NCI-H446 (cell line): Measurements from ENCODE around the gene B3GNT2.
"Not testable (repeated sequence)": the region's sequence is repeated elsewhere in the genome, so short reads cannot be mapped to it uniquely, and the experiment has no call there.

Experiments used
- DNase-seq, 2 experiments: peaks; one replicate each; lab custom pipeline; 2025; lab: John Stamatoyannopoulos, UW

B3GNT2 gene

DNA sequence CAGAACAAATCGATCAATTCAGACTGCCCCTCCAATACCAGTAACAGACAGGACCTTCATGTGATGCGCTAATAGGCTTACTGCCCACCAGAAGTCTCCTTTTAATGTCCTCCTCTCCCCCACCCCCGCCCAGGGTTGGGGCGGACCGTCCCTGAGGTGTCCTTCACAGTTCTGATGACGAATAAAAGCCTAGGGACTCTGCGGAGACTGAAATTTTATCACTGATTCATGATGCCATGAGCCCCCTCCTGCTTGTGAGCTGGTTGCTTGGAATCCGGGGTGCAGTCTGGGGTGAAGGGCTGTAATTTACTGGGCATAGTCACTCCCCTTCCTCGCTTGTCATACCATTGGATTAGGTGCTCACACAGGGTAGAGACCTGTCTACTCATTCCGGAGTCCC lies 42.3 kb downstream of the B3GNT2 start:
- no peak for DNase-seq

DNA sequence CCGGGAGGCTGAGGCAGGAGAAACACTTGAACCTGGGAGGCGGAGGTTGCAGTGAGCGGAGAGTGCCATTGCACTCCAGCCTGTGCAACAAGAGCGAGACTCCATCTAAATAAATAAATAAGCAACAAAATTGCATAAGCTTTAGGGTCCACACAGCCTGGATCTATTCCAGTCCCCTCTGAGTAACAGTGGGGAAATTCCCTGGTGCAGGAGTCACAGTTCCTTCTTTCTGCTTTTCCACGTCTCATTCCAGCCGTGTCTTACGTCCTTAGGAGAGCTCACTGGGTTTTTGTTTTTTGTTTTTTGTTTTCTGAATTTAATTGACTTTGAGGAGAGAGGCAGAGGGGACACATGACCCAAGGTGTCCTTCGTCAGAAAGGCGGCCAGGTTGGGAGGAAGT lies 44.6 kb downstream of the B3GNT2 start:
- DNase-seq: no peak

DNA sequence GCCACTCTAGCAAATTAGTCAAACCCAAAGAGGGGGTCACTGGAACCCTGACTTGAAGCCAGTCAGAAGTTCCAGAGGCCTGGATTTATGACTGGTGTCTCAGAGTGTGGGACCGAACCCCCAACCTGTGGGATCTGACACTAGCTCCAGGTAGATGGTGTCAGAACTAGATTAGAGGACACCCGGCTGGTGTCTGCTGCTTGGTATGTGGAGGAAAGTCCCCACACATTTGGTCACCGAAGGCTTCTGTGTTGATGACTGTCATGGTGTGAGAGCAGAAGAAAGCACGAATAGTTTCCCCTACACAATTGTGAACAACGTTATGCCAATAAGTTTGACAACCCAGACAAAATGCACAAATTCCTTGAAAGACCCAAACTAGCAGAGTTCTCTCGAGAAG lies 48.1 kb downstream of the B3GNT2 start:
- no peak for DNase-seq

DNA sequence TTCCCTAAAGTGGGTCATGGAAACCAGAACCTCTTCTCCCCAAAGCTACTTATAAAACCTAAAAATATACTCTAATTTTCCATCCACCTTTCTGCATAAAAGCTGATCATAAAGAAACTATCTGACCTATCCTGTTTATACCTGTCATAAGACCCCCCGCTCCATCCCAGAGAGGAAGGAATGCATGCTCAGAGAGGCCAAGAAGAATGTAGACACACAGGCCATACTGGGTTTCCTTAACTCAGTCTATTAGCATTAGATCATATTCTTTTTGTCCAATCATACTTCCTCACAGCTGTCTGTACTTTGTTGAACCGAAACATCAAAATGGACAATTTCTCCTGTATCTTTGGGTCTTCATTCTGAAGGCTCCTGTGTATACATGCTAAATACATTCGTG lies 52.3 kb downstream of the B3GNT2 start:
- DNase-seq: no peak

DNA sequence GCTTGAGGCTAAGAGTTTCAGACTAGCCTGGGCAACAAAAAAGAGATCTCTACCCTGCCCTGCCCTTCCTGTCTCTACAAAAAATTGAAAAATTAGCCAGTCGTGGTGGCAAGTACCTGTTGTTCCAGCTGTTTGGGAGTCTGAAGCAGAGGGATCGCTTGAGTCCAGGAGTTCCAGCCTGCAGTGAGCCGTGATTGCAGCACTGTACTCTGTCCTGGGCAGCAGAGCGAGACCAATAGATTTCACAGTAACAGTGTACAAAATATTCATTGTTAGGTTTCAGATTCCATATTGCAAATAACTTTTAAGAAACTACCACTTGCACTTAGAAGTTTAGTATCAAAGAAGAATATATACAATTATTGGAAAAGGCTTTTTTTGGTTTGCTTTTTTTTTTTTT lies 54.3 kb downstream of the B3GNT2 start:
- DNase-seq: no peak

DNA sequence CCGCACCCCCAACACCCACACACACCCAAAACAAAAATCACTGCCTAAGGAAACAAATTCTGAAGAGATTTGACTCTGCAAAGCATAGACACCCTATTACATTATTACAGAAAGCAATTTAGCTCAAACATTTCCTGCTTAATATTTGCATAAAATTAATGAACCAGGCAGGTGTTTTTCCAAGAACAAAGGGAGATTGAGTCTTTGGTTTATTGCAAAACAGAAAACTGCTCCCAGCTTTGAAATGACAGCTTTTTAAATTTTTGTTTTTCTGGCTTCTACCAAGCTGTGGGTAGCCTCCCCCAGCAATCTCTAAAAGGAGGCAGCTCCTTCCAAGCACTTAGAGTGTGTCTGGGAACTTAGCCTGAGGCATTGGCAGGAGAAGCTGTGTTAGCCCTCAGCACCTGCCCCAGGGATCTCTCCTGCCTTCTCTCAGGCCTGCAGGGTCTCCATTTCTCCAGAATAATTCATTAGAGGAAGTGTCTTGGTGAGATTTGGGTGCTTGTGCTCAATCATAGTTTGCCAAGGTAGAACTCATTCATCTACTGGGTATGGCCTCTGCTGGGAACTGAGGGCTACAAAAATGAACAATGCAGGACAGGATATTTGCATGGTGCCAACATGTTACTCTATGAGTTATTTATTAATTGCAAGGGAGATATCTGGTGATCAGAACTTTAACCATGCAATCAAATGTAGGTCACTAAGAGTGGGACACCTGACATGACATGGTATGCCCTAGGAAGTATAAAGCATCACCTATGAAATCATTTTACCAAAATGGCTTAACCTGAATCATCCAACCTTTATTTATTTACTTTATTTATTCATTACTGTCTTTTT lies 58.7 kb downstream of the B3GNT2 start:
- DNase-seq: no peak

DNA sequence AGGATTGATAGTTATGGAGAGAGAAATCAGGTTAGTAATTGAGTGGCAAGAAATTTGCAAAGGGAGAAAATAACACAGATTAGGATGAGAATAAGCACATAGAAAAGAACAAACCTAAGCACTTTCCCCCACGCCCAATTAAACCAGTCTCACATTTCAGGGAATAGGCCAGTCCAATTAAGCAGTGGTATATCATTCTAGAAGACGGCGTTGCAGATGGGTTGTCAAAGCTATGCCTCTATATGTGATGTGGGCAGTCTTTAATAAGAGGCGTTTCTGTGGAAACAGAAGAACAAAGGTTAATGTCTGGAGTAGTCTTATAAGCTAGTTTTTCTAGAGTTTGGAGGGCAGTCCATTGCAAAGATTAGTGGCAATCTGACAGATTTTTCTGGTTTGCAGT lies 61.6 kb downstream of the B3GNT2 start:
- DNase-seq: no peak

DNA sequence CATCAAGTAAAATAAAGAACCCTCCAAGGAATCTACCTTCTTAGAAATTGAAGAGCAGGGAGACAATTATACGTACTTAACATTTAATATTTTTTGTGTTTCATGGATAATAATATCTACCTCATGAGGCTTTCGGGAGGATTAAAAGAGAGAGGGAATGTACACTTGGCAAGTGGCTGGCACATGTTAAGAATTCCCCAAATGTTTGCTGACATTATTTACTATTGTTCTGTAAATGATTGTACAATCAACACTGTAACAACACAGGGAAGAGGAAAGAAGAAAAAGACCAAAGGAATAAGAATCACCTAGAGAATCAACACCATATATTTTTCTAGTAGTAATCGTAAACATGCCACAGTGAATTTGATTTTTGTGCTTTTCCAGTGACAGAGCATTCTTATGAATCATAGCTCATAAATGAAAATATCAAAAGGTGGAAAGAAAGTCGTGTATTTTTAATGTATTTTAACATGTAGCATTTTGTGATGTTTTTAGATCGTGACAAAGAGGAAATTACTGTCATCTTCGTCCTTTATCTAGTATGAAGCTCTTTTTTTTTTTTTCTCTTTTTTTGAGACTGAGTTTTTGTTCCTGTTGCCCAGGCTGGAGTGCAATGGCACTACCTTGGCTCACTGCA lies 67.3 kb downstream of the B3GNT2 start:
- DNase-seq: no peak

DNA sequence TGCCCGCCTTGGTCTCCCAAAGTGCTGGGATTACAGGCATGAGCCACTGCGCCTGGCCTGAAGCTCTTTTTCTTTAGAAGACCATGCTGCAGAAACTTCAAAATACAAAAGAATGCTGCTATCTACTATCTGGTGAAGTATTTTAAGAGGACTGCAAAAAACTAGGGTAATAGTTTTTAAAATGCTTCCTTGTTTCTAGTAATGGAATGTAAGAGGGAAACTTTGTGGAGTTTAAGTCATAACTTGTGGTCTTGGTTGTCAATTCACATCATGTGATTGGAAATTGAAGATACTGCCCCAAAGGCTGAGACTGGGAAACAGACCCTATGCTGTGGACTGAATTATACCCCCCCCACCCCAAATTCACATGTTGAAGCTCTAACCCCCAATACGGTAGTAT lies 68.3 kb downstream of the B3GNT2 start:
- DNase-seq: no peak

DNA sequence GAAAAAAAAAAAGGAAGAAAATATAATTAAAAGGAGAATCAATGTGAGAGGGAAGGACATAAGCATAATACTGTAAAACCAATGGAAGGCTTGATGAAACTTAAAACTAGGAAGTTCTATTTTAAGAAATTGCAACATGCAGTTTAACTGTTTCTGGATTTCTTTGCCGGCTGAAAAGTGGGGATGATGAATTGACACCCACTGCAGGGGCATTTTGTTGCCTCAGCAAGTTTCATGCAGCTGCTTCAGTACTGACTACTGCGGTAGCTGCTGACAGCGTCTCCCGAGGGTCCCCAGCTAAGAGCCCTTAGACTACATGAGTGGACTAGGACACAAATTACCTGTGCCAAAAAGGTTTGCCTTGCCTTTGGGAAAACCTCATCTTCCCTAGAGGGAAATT lies 69.2 kb downstream of the B3GNT2 start:
- no peak for DNase-seq

DNA sequence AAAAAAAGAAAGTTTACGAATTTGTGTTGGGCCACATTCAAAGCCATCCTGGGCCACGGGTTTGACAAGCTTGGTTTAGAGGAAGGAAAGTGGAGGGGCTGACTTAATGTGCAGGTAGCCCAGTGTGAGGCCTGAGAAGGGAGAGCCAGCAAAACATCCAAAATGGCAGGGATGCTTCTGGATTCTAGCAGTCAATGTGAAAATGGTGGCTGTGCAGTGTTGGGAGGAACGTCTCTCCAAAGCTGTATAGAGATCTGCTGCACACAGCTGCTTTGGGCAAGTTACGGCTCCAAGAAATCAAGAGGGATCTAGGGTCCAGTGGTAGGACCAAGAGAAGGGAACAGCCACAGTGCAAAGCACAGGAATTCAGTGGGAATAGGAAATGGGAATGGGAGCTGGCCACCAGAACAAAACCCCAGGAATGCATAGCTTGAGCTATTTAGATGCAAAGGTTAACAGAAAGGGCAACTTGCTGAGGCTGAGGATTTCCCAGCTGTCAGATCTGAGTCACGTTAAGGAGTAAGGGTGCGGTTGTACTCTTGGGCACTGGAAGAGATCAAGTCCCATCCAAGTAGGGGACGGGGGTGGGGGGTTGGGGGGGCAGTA lies 70.6 kb downstream of the B3GNT2 start:
- DNase-seq: no peak

DNA sequence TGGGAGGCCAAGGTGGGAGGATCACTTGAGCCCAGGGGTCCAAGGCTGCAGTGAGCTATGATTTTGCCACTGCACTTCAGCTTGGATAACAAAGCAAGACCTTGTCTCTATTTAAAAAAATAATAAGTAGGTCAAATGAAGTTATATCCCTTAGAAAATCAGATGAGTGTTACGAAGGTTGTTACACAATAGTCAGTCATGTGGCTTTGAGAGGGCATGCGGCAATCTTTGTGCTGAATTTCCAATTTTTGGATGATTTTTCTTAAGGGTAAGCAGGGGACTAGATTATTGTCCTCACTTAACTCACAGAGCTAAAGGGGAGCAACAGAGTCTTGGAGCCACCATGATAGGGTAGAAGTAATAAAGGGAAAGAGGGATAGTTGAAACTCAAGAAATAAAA lies 71.8 kb downstream of the B3GNT2 start:
- DNase-seq: no peak

DNA sequence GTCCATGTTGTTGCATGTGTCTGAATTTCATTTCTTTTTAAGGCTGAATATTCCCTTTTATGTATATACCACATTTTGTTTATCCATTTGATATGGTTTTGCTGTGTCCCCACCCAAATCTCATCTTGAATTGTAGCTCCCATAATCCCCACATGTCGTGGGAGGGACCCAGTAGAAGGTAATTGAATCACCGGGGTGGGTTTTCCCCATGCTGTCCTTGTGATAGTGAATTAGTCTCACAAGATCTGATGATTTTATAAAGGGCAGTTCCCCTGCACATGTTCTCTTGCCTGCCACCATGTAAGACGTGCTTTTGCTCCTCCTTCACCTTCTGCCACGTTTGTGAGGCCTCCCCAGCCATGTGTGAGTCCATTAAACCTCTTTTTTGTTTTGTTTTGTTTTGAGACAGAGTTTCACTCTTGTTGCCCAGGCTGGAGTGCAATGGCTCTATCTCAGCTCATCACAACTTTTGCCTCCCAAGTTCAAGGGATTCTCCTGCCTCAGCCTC lies 72.8 kb downstream of the B3GNT2 start:
- not testable (repeated sequence) for DNase-seq

DNA sequence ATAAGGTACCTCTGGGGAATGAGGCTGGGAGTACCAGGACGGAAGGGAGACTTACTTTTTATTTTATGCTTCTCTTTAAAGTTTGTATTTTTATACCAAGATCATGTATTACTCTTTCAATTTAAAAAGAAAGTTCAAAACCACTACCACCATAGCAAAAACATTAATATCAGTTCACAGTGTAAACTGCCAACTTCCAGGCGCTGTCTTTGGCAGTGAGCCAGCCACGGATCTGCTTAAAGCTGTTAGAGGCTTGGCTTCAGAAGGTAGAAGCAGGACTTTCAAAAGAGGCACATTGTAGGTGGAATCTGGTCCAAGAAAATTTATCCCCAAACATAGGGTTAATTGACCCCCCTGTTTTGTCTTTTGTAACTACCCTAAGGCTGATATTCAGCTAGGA lies 74.8 kb downstream of the B3GNT2 start:
- peak; percentile 32 to 81 for DNase-seq
